Activated CD8-positive, alpha-beta memory T cell treated with anti-CD3 and anti-CD28 coated beads for 1 hour (primary cell): ENCODE data around the gene AKNAD1.
"Not testable (repeated sequence)": the region's sequence is repeated elsewhere in the genome, so short reads cannot be mapped to it uniquely, and the experiment has no call there.

Experiments
- DNase-seq, 2 donors: peaks; one replicate each; pipeline ENCODE4 v3.0.0-alpha.2; 2020; ENCODE audit warnings: low read depth in 1 of 2; ENCODE audit errors: extremely low read depth in 1 of 2

The AKNAD1 gene

DNA sequence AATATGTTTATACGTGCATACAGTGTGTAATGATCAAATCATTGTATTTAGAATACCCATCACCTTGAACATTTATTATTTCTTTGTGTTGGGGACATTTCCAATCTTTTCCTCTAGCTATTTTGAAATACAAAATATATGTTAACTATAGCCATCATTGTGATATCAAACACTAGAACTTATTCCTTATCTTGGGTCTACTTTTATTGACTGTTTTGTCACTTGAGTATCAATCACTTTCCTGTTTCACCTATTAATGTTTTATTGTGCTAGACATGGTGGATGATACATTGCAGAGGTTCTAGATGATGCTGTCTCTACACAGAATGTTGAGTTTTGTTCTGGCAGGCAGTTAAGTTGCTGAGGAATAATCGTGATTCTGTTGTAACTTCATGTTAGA lies 64.5 kb downstream of the AKNAD1 start:
- no peak for DNase-seq

- no peak for DNase-seq
Observed at GRCh38 chr1:108791790-108792189, 65.1 kb downstream of the AKNAD1 start.

DNA sequence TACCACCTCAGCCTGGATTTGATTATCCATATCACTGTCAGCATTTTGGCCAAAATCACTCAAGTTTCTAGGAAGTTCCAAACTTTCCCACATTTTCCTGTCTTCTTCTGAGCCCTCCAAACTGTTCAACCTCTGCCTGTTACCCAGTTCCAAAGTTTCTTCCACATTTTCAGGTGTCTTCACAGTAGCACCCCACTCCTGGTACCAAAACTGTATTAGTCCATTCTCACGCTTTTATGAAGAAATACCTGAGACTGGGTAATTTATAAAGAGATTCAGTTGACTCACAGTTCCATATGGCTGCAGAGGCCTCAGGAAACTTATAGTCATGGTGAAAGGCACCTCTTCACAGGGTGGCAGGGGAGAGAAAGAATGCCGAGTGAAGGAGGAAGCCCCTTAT lies 71.0 kb downstream of the AKNAD1 start:
- no peak for DNase-seq

DNA sequence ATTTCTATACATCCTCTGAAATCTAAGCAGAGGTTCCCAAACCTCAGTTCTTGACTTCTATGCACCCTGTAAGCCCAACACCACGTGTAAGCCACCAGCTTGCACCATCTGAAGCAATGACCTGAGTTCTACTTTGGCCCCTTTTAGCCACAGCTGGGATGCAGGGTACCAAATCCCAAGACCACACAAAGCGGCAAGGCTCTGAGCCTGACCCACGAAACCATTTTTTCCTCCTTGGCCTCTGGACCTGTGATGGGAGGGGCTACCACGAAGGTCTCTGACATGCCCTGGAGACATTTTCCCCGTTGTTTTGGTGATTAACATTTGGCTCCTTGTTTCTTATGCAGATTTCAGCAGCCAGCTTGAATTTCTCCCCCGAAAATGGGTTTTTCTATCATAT lies 71.6 kb downstream of the AKNAD1 start:
- DNase-seq = no peak

GRCh38 chr1:108781575-108781944 lies 75.3 kb downstream of the AKNAD1 start:
- DNase-seq = not testable (repeated sequence)

DNA sequence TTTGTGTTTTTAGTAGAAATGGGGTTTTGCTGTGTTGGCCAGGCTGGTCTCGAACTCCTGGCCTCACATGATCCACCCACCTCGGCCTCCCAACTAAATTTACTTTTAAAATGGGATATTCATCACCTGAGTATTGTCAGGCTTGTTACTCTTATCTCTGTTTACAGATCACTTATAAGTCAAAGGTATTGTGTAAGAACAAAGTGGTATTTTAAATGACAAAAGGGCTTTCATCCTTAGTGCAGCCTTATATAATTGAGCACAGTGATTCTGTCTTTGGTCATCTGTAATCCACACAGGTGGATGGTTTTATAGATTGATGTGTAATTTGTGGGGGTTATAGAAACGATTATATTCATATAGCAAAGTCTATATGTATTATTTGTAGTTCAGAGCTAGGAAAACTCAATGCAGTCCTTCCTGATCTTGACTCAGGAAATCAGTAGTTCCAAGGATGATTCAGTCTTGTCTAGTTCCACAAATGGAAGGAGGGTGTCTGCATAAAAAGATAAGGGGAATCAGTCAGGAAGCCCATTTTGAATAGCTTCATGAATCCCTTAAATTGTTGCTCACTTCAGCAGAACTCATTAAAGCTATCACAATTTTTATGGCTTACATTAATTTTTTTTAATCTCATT lies 75.8 kb downstream of the AKNAD1 start:
- DNase-seq = no peak

- no peak for DNase-seq
Observed at GRCh38 chr1:108779455-108779854, 77.4 kb downstream of the AKNAD1 start.

GRCh38 chr1:108777839-108778238 lies 79.1 kb downstream of the AKNAD1 start:
- no peak for DNase-seq

GRCh38 chr1:108767708-108768107 lies 89.2 kb downstream of the AKNAD1 start:
- no peak for DNase-seq

DNA sequence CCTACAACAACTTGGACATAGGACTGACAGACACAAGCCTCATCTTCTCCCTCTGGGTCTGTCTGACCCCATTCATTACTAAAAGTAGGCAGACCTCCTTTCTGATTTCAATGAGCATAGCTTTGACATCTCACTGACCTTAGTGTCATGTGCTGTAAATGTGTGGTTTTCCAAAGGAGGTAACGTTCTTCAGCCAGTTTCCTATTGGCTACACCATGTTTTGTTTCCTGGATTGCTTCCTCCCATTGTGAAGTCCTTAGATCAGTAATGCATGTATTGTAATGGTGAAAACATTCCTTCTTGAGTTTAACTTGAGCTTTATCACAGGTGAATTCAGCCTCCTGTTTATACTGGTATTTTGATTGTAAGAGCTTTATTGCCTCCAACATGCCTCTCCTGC lies 89.8 kb downstream of the AKNAD1 start:
- DNase-seq = no peak
